ENCODE data around the gene ZIC3.

ZIC3 gene

GRCh38 chrX:137566746-137567679 is 1.1 kb downstream of the ZIC3 start:
- ChIA-PET CTCF (no interaction called here), POLR2A (no interaction called here)
- no peak for TF ChIP-seq CTCF (IDR thresholded peaks at IDR 0.05; ENCODE audit: control extremely low read depth, extremely low read depth, low read depth, missing control alignments)
- no peak for DNase-seq (ENCODE audit: extremely low spot score)

- CTCF ChIA-PET: no interaction called here
- DNase-seq (ENCODE audit: extremely low spot score): no peak
- POLR2A ChIA-PET: no interaction called here
- no peak for TF ChIP-seq CTCF (IDR thresholded peaks at IDR 0.05; ENCODE audit: control extremely low read depth, extremely low read depth, low read depth, missing control alignments)
These were observed 1.8 kb downstream of the ZIC3 start for GRCh38 chrX:137567682-137568232.

GRCh38 chrX:137568741-137569469 is 3.0 kb downstream of the ZIC3 start:
- no peak for TF ChIP-seq CTCF (IDR thresholded peaks at IDR 0.05; ENCODE audit: control extremely low read depth, extremely low read depth, low read depth, missing control alignments)
- DNase-seq (ENCODE audit: extremely low spot score): no peak
- ChIA-PET CTCF (no interaction called here), POLR2A (no interaction called here)

DNA sequence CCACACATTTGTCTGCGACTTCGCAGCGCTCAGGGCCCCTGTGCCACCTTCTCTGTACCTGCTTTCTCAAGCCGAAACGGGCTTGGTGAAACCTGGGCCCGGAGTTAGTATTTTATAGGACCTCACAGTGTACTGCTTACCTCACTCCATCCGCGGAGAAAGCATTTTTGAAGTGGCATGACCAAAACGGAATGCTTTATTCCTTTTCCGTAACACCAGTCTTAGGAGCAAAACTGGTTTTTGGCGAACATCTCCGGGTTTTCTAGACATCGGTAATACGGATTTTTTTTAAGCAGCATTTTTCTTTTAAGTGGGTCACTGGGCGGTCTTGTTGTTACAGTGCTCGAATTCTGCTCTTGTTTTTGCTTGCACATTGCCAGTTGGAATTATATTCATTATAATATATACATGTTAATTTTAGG is 3.6 kb downstream of the ZIC3 start:
- ChIA-PET CTCF (no interaction called here), POLR2A (no interaction called here)
- no peak for TF ChIP-seq CTCF (IDR thresholded peaks at IDR 0.05; ENCODE audit: control extremely low read depth, extremely low read depth, low read depth, missing control alignments)
- no peak for DNase-seq (ENCODE audit: extremely low spot score)

DNA sequence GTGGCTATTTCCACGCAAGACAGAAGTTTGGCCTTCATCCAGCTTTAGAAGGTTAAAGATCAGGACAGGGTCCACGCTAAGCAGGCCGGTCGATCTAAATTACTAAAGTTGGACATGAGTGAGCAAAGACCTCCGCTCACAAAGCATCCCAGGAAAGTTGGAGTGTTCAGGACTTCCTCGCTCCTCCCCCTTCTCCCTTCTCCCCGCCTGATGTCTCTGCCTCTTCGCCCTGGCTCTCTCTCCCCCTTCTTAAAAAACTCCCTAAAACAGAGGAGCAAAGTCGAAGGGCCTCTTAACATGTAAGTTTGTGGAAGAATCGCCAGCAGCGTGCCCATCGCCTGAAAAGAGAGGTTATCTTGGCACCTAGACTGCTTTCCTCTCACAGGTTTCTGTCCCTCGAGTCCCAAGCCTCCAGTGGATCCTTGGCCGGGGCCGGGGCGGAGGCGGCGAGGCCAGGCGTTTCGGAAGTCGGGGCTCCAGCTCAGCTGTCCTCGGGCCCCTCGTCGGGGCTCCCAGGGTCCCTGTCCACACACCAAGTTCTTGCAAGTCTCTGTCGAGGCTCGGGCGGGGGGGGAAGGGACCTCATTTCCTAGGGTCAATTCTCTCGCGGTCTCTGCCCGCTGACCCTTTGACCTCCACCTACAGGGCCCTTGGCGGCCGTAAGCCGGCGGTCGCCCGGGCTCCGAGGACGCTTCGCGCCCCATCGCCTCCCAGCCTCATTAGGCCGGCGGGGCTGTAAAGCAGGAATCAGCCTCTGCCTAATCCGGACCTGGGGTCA is 7.6 kb downstream of the ZIC3 start:
- TF ChIP-seq CTCF (IDR thresholded peaks at IDR 0.05; ENCODE audit: control extremely low read depth, extremely low read depth, low read depth, missing control alignments): no peak
- no peak for DNase-seq (ENCODE audit: extremely low spot score)
- POLR2A ChIA-PET: no interaction called here
- CTCF ChIA-PET: no interaction called here
